Fibroblast of lung (primary cell): Measurements from ENCODE around the gene POLA1.
A peak's percentile ranks its signal among the peaks of the same experiment; 100 is the strongest.

Experiments used
- EZH2 ChIP-seq: IDR thresholded peaks from 2 replicates; pipeline ENCODE4 v1.5.1; 2012; ENCODE audit warnings: low read length, control low read depth, mild to moderate bottlenecking; ENCODE audit errors: missing control alignments
- TF ChIP-seq, protein P1 (sequence below), 2 donors: IDR thresholded peaks in 1 of 2; conservative IDR thresholded peaks in 1 of 2; 1 replicate in 1 of 2; 2 replicates in 1 of 2; pipeline ENCODE4 v1.5.1; 2011 to 2012; ENCODE audit warnings: low read length in 2 of 2, control low read depth in 1 of 2, inconsistent platforms in 1 of 2, low read depth in 1 of 2, mild to moderate bottlenecking in 1 of 2

DNA sequence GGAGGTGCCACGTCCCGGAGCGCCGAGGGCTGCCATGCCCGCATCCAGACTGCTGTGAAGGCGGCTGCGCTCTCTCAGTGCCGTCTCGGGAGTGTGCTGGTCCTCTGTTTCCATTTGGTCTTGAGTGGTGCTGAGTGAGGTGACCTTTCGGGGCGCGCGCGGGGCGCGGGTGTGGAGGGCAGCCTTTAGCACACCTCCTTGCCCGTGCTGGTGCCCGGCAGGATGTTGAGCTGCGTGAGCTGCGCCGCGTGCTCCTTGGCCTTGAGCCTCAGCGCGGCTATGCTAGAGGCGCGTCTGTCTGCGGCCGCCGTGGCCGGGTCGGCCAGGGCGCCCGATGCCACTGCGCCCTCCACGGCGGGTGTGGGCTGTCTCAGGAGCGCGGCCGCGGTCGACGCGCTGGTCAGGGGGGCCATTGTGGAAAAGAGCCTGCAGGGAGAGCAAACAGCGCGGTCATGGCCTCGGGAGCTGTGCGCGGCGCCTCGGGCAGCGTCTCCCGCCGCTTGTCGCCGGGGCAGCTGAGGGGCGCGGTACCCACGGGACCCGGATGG lies 310.8 kb downstream of the POLA1 start:
- TF ChIP-seq, protein P1, sequence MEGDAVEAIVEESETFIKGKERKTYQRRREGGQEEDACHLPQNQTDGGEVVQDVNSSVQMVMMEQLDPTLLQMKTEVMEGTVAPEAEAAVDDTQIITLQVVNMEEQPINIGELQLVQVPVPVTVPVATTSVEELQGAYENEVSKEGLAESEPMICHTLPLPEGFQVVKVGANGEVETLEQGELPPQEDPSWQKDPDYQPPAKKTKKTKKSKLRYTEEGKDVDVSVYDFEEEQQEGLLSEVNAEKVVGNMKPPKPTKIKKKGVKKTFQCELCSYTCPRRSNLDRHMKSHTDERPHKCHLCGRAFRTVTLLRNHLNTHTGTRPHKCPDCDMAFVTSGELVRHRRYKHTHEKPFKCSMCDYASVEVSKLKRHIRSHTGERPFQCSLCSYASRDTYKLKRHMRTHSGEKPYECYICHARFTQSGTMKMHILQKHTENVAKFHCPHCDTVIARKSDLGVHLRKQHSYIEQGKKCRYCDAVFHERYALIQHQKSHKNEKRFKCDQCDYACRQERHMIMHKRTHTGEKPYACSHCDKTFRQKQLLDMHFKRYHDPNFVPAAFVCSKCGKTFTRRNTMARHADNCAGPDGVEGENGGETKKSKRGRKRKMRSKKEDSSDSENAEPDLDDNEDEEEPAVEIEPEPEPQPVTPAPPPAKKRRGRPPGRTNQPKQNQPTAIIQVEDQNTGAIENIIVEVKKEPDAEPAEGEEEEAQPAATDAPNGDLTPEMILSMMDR (conservative IDR thresholded peaks at IDR 0.05 in 1 of 2, IDR thresholded peaks at IDR 0.05 in 1 of 2; ENCODE audit: low read depth in 1 of 2, low read length in 2 of 2) = no peak
- TF ChIP-seq EZH2 = peak; percentile 24
